Heart right ventricle (tissue), 16 donors: Measurements from ENCODE around the gene EFCAB10. TPM values are rescaled to one million over a fixed set of nuclear protein-coding genes. Genes with fewer than 3 reads are reported as not detected.
"Not testable (repeated sequence)": the region's sequence is repeated elsewhere in the genome, so short reads cannot be mapped to it uniquely, and the experiment has no call there.

Experiments used
- ATAC-seq, 8 donors: fragments of 200-7000 bp; cut with Tn5 transposase; one replicate each; pipeline ENCODE4 v1.9.1; 2020; ENCODE audit warnings: mild to moderate bottlenecking in 8 of 8, moderate library complexity in 8 of 8, moderate number of reproducible peaks in 1 of 8
- DNase-seq, 2 donors: peaks; one replicate each; pipeline ENCODE4 v3.0.0-alpha.2; 2020
- H3K27ac ChIP-seq, 10 donors: fragments of 200-600 bp; sonication (generic) in 2 of 10; one replicate each; pipeline versions ENCODE4 v1.5.0 to v1.8.0; 2020 to 2022; ENCODE audit warnings: mild to moderate bottlenecking in 3 of 10
- H3K27me3 ChIP-seq, 7 donors: fragments of 200-600 bp; one replicate each; pipeline ENCODE4 v1.8.0; 2021 to 2022; ENCODE audit warnings: mild to moderate bottlenecking in 2 of 7
- H3K36me3 ChIP-seq, 9 donors: fragments of 200-600 bp; sonication (generic) in 1 of 9; one replicate each; pipeline versions ENCODE4 v1.5.0 to v1.8.0; 2020 to 2022; ENCODE audit warnings: mild to moderate bottlenecking in 2 of 9
- H3K4me1 ChIP-seq, 9 donors: fragments of 200-600 bp; sonication (generic) in 1 of 9; one replicate each; pipeline versions ENCODE4 v1.5.0 to v1.8.0; 2020 to 2022; ENCODE audit warnings: mild to moderate bottlenecking in 4 of 9
- H3K4me3 ChIP-seq, 10 donors: fragments of 200-600 bp; sonication (generic) in 2 of 10; one replicate each; pipeline versions ENCODE4 v1.5.0 to v1.8.0; 2020 to 2022; ENCODE audit warnings: mild to moderate bottlenecking in 7 of 10, moderate library complexity in 2 of 10
- H3K9me3 ChIP-seq, 11 donors: fragments of 200-600 bp in 10 of 11; sonication (generic) in 2 of 11; one replicate each; pipeline versions ENCODE4 v1.5.0 to v1.8.0; 2013 to 2022; ENCODE audit warnings: mild to moderate bottlenecking in 2 of 11, control low read depth in 1 of 11, moderate library complexity in 1 of 11
- CTCF ChIP-seq, 9 donors: fragments of 200-600 bp; sonication (generic) in 2 of 9; IDR thresholded peaks; one replicate each; pipeline versions ENCODE4 v1.5.0 to v1.8.0; 2021 to 2022; ENCODE audit warnings: antibody characterized with exemption in 9 of 9, mild to moderate bottlenecking in 5 of 9, moderate library complexity in 1 of 9
- WGBS, 2 donors: extraction: QIAGEN DNeasy Blood & Tissue Kit; methylation state at CpG; one replicate each; pipeline ENCODE4 v1.1.7; 2013; ENCODE audit warnings: inconsistent platforms in 1 of 2; 5-methylcytosine and 5-hydroxymethylcytosine counted together
- intact Hi-C, 10 donors: fragments of 100-400 bp; cut with DNase I; formaldehyde crosslinking; loops; one replicate each; pipeline versions ENCODE4 v1.11.1 to v1.14.2; 2022
- polyA plus RNA-seq, 2 donors: library from polyadenylated mRNA; stranded (reverse); fragments of 200-250 nt; gene quantifications; one replicate each; pipeline ENCODE4 v1.2.3, GENCODE V29; 2013
- total RNA-seq, 10 donors: library from RNA; stranded (reverse); fragmentation: NEBNext Ultra II Directional in 3 of 10; extraction: Animal tissue kit (Norgen Biotek cat#: 25700) in 3 of 10; gene quantifications; one replicate each; pipeline versions ENCODE4 v1.2.1 to v1.2.4, GENCODE V29; 2021 to 2023
- donor health status: Arrhythmogenic right ventricular cardiomyopathy.
- donor health status: ischemic (EF 13 %, LVEDD 7.1; RV severe dilation, severe dysfunction).
- donor health status: healthy with polysubstance abuse.
- donor health status: DM: no; HTN: yes; CAD: no.
- donor health status: DM: no; HTN: no; CAD: no.
- donor health status: ischemic (EF 25% LVEDD 6.9; RV normal size, moderate dysfunction).
- donor health status: ischemic (EF 25% LVEDD 5.7; RV mildly dilated, moderate dysfunction).
- donor health status: healthy.
- donor health status: DM: yes; HTN: yes; CAD: no.
- donor health status: Ischemic cardiomyopathy.
- donor health status: ischemic (EF 35%, LVEDD 5.7; RV mildly dilated, moderate dysfunction).
- donor health status: nonischemic (EF 11% LVEDD 7.7; RV severe dilation, severe dysfunction).
- donor health status: DM: yes; HTN: yes; CAD: no.
- donor health status: PGD.
- donor health status: ischemic (EF 29% LVEDD 5.4; RV normal size, mild dysfunction).
- donor health status: nonischemic (EF 23%, LVEDD 6.1; RV moderate dilation, normal function).

Gene EFCAB10
- total and polyA plus RNA-seq, 12 donors, result not detected

DNA sequence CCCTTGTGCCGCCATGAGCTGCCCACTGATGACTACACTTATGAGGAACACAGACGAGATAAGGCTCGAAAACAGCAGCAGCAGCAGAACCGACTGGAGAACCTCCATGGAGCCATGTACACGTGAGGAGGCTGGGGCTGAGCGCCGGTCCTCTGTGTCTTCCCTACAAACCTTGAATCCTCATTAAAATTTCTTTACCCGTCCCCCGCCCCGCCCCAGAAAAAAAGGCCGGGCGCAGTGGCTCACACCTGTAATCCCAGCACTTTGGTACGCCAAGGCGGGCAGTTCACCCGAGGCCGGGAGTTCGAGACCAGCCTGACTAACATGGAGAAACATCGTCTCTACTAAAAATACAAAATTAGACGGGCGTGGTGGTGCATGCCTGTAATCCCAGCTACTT lies 50.7 kb downstream of the EFCAB10 start:
- no peak overlapping the region for H3K27ac ChIP-seq
- H3K4me1 ChIP-seq, result peaks cover 11 to 25% (median 22%) of the 10 kb centered on the region in 9 donors
- peaks cover 0 to 21% (median 4%) of the 10 kb centered on the region in 9 donors for H3K36me3 ChIP-seq
- H3K27me3 ChIP-seq, result no peaks in the 10 kb centered on the region
- H3K9me3 ChIP-seq, result no peaks in the 10 kb centered on the region
- 92 to 94% methylated on average over 20 of the region's 20 CpGs for WGBS, 2 donors
- DNase-seq (no peak), ATAC-seq (no peak)
- intact Hi-C loops, result no loop called here
- no peak overlapping the region for H3K4me3 ChIP-seq
- no peak for TF ChIP-seq CTCF (IDR thresholded peaks at IDR 0.05)

- H3K36me3 ChIP-seq, result peaks cover 0 to 17% (median 0%) of the 10 kb centered on the region in 9 donors
- no peak overlapping the region for H3K27ac ChIP-seq
- no peak overlapping the region for H3K4me3 ChIP-seq
- DNase-seq (no peak), ATAC-seq (no peak)
- peaks cover 11 to 25% (median 22%) of the 10 kb centered on the region in 9 donors for H3K4me1 ChIP-seq
- H3K9me3 ChIP-seq, result no peaks in the 10 kb centered on the region
- 94% methylated on average over 10 of the region's 10 CpGs for WGBS, 2 donors
- intact Hi-C loops, result no loop called here
- TF ChIP-seq CTCF (IDR thresholded peaks at IDR 0.05), result no peak
- no peaks in the 10 kb centered on the region for H3K27me3 ChIP-seq
Measured at GRCh38 chr7:105530126-105530525, 51.2 kb downstream of the EFCAB10 start.

DNA sequence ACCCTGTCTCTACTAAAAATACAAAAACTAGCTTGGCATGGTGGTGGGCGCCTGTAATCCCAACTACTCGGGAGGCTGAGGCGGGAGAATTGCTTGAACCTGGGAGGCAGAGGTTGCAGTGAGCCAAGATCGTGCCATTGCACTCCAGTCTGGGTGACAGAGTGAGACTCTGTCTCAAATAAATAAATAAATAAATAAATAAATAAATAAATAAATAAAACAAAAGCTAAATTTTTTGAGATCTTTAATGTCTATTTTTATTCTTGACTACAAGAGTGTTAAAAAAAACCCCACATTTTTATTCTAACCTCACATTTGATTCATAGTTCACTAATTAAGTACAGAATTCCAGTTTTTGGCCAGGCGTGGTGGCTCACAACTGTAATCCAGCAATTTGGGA lies 53.6 kb downstream of the EFCAB10 start:
- WGBS, 2 donors, result 94 to 95% methylated on average over 5 of the region's 5 CpGs
- not testable (repeated sequence) for DNase-seq

GRCh38 chr7:105524840-105525239 lies 56.5 kb downstream of the EFCAB10 start:
- Histone ChIP-seq H3K27ac (no peak overlapping the region), H3K4me1 (peaks cover 0 to 20% (median 16%) of the 10 kb centered on the region in 9 donors), H3K9me3 (no peaks in the 10 kb centered on the region), H3K36me3 (no peaks in the 10 kb centered on the region), H3K4me3 (no peak overlapping the region), H3K27me3 (no peaks in the 10 kb centered on the region)
- no peak for TF ChIP-seq CTCF (IDR thresholded peaks at IDR 0.05)
- DNase-seq, result no peak
- ATAC-seq, result no peak
- intact Hi-C loops, result no loop called here
- WGBS, 2 donors, result 88 to 90% methylated on average over 4 of the region's 4 CpGs

More for the DNA sequence above, 53.6 kb downstream of the EFCAB10 start:
- H3K4me3 ChIP-seq, H3K27ac ChIP-seq, H3K27me3 ChIP-seq, intact Hi-C loops, ATAC-seq, H3K36me3 ChIP-seq, H3K9me3 ChIP-seq: not testable (repeated sequence)
- peaks cover 2 to 12% (median 9%) of the 10 kb centered on the region in 9 donors for H3K4me1 ChIP-seq

GRCh38 chr7:105524423-105524822 lies 56.9 kb downstream of the EFCAB10 start:
- H3K27me3 ChIP-seq, intact Hi-C loops: not testable (repeated sequence)

More at GRCh38 chr7:105524423-105524822, 56.9 kb downstream of the EFCAB10 start:
- H3K36me3 ChIP-seq, H3K9me3 ChIP-seq, H3K4me3 ChIP-seq, H3K27ac ChIP-seq, ATAC-seq, DNase-seq: not testable (repeated sequence)
- 97 to 98% methylated on average over 11 of the region's 11 CpGs for WGBS, 2 donors
- H3K4me1 ChIP-seq, result peaks cover 0 to 20% (median 16%) of the 10 kb centered on the region in 9 donors
